A673 (cell line): Measurements from ENCODE around the gene DENND4C.

Source experiments
- CTCF ChIP-seq: fragments of 300-800, 200-600 bp; sonication (generic); conservative IDR thresholded peaks from 2 replicates; pipeline ENCODE4 v1.5.1; 2017; ENCODE audit warnings: low read depth, mild to moderate bottlenecking, antibody characterized with exemption, low read length, moderate library complexity, mixed read lengths
- EZH2 ChIP-seq: fragments of 200-600 bp; sonication (generic); IDR thresholded peaks from 2 replicates; pipeline ENCODE4 v1.6.1; 2017; ENCODE audit warnings: borderline replicate concordance, low read depth, mild to moderate bottlenecking, mixed read lengths, antibody characterized with exemption, low read length; ENCODE audit not compliant: poor library complexity, severe bottlenecking

- TF ChIP-seq CTCF (no peak), EZH2 (no peak)
These were observed 56.2 kb downstream of the DENND4C start for GRCh38 chr9:19286634-19287188.
